HG03045 (cell line): ENCODE measurements around the gene DVL2.

Experiments used
- ATAC-seq: cut with Tn5 transposase; IDR thresholded peaks from one replicate; pipeline ENCODE4 v1.9.1; 2021; ENCODE audit warnings: mild to moderate bottlenecking, moderate library complexity; ENCODE audit not compliant: unreplicated experiment

DVL2 gene

DNA sequence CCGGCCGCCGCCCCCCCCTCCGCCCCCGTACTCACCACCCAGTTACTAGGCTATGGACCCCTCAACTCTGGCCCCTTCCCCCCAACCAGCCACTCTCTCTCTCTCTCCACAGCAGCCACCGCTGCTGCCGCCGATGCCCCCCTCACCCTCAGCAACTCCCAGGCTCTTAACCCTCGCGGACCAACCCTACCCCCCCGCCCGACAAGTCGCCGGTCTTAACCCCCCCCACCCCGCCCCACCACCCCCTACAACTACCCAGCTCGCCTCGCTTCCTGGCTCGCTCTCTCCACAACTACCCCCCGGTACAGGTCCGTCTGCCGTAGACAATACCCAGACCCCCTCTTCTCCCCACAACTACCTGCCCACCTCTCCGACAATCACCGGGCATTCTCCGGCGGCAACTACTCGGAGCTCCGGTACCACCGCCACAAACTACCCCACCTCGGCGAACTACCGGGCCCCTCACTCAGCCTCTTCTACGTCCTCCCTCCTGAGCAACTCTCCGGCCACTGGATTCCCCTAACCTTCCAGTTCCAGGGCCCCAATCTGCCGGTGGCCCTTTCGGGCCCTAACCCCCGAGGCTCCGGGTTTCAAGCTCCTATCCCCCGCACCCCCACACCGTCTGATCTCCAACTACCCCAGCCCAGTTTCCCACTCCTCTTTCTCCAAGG is 4.2 kb upstream of the DVL2 start:
- ATAC-seq: no peak

DNA sequence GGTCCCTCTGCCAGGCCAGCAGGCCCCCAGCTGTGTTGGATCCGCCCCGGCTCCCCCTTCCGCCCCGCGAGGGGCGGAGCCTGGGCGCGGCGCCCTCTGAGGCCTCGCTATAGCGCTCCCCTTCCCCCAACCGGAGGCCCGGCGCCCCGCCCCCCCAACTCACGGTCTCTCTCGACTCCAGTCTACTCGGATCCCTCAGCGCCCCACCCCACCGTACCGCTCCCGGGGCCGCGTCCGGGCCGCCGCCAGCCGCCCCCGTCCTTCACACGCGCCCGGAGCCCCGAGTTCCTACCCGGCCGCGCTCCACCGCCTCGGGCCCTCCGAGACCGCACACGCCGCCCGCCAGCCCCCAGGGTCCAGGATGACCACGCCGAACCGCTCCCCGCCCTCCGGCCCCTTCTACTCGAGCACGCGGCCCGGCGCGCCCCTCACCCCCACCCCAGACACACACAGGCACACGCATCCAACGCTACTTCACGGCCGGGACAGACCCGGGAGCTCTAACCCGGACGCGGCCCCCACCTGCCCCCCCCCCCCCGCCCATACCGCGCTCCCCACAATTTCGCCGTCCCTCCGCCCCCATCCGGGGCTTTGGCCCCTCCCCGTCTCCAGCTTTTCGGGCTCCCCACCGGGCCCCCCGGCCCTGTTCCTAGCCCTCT is 3.6 kb upstream of the DVL2 start:
- no peak for ATAC-seq

DNA sequence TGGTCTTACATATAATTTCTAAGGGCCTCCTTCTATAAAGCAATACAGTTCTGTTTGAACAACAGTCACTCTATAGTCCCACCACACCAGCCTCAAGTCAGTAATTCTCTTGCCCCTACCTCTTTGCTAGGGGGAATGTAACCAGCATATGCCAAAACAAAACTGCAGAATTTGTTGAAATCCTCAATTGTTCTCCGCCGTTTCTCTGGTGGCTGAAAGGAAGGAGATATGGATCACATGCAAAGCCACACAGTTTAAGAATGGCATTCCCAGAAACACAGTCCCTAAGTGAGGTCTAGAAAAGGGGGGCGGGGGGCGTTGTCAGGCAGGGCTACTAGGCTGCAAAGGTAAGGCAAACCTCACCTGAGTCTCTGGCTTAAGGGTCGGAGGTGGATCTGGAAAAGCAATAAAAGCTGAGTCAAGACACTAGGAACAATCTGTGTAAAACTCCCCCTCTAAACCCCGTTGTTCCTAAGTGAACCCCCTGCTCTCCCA is 3.0 kb upstream of the DVL2 start:
- no peak for ATAC-seq

DNA sequence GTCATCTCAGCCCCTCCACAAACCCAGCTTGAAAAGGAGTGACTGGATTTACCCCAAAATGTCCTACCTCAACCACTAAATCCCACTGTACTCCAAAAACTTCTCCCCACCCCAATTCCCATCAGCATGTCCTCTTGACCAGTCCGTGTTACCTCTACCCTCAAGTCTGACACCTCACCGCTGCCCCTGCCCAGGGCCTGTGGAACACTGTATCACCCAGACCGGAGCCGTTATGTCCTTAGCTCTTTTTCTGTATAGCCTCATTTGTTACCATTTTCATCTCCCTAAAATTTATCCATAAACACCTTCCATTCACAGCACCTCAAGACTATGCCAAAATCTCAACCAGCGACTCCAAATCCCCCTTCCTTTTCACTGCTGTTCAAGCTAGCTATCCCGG is 2.5 kb upstream of the DVL2 start:
- no peak for ATAC-seq

DNA sequence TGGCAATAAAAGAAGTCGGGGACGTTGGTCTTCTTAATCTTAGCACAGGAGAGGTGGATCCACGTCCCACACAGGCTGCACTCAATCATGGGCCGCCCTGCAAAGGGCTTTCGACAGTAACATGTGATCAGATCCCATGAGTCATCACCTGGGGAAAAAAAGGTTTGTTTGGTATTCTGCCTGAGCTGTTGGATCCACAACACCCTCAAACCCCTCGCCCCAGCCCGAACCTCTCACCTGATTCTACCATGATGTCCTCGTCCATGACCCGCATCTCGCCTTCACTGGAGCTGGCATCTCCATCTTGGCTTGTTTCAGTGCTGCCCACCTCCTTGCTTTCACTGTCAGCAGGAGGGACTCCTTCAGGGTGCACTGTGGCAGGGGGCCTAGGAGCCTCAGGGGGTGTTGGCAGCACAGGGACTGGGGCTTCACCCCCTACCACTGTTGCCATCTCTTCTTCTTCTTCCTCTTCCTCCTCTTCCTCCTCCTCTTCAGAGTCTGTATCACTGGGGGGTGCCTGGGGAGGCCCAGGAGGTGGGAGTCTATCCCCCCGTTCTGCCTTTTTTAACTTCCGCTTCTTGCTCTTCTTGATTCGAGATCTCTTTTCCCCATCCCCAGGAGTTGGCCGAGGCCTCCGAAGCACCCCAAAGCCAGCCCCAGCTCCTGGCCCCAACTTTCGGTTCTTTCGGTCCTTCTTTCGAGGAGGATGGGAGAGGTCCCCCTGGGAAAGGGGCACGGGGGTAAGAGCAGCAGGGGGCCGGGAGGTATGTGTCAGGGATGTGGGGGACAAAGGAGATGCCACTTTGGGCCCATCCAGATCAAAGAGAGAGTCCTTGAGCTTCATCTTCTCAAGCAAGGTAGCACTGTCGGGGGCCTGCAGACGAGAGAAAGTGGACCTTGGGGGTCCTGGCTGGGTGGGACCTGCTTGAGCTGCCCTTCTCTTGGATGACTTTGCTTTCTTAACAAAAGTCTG is 1.7 kb upstream of the DVL2 start:
- ATAC-seq: no peak

DNA sequence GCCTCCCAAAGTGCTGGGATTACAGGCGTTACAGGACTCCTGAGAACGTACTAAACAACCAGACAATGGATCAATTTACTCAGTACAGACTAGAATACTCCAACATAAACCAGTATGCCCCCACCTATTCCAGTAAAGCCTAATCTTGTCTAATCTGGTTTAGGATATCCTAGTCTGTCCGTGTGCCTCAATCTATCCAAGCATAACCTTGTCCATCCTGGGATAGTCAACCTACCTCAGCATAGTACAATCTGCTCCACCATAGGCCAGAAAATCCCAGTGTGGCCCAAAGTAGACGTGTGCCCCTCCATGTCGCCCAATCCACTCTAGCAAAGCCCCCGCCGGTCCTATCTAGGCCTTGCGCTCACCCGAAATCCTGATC is 625 bp downstream of the DVL2 start:
- no peak for ATAC-seq

DNA sequence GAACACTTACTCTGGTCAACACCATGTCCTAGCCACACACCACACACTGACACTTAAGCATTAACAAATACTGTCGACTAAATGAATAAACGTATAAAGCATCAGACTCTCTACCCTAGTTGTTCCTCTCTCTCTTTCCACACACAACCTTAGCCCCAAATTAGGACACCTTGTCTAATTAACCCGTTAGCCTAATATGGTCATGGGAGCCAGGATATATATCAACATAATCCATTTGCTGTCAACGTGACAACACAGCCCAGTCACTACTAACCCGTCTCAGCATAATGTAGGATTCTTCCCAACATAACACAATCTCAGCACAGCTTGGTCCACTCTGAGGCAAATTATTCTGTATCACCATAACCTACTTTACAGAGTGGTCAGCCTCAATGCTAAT is 2.2 kb downstream of the DVL2 start:
- no peak for ATAC-seq

DNA sequence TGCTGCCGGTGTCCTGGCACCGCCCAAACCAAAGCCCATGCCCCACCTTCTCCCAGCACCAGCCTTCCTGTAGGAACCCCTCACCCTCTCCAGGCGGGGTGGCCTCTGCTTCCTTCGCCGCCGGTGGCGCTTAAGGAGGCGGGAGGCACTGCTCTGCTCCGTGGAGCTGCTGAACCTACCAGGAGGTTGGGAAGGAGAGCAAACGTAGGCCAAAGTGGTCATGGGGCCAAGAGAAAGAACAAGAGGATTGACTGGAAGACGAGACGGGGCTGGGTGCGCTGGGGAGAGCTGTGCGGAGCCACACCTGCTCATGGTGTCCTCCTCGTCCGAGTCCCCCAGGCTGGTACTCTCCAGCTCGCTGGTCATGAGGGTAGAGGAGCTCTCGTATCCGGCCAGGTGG is 4.8 kb downstream of the DVL2 start:
- ATAC-seq: no peak

DNA sequence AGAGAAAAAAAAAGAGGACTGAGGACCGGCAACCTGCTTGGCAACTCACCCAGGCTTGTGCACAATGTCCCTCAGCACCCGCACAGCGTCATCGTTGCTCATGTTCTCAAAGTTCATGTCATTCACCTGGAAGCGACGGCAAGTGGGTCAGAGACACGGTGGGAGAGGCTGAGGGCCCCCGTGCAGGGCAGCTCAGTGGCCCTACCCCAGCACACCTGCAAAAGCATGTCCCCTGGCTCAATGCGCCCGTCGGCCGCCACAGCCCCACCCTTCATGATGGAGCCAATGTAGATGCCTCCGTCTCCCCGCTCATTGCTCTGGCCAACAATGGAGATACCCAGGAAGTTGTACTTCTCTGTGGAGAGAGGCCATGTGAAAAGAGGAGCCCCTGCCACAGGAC is 5.4 kb downstream of the DVL2 start:
- ATAC-seq: no peak

DNA sequence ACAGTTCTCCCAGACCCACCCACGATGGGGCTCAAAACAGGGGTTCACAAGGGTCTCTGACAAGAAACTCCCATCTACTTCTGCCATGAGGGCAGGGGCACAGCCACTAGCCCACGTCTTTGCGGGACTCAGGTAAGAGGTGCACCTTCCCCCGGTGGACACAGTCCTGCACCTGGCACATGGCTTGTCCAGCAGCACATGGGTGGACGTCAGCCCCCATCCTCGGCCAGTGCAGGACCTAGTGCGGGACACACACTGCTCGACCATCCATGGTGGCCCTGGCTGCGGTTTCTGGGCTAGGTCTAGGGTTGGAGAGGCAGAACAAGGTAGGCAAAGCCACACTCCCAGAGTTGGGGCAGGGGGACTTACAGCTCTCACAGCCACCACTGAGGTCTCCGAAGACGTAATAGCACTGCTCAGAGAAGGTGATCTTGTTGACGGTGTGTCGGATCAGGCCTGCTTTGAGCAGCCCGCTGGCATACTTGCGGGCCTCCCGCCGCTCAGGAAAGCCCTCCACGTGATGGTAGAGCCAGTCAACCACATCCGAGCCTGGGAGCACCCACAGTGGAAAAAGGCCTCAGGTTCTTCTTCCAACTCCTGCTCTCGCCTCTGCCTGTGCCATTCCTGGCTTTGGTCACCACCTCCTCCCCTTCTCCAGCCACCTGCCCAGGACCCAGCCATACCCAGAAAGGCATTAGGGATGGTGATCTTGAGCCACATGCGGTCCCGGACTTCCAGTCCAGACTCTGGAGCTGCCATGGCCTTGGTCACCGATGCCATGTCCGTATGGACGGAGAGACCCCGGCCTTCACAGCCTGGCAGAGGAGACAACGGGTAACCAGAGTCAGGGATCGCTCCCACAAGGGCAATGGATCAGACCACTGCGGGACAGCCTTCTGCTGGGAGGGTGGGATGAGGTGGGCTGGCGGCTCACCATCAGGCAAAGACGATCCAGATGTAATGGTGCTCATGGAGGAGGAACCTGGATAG is 7.3 kb downstream of the DVL2 start:
- ATAC-seq: no peak

DNA sequence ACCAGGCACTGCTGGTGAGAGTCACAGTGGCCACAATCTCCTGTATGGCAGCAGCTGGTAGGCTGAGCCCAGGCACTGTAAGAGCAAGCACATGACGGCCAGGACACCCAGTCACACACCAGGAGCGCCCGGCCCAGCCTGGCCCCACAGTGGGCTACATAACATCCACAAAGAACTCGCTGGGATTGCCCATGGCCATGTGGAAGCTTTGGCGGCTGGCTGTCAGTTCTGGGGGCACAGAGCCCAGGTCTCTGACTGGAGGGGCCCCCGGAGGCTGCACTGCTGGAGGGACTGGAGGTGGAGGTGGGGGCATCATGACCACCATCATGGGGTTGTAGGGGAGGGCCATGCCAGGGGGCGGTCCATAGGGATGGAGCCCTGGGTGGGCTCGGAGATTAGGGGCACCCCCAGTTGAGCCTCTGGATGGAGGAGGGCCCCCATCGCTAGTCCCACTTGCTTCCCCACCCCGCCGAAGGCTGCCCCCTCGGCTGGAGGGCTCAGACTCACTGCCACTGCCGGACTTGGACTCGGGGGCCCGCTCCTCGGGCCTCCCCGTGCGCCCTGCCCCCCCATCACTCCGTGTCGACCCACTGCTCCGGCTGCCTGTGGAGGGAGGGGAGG is 8.5 kb downstream of the DVL2 start:
- ATAC-seq: no peak

DNA sequence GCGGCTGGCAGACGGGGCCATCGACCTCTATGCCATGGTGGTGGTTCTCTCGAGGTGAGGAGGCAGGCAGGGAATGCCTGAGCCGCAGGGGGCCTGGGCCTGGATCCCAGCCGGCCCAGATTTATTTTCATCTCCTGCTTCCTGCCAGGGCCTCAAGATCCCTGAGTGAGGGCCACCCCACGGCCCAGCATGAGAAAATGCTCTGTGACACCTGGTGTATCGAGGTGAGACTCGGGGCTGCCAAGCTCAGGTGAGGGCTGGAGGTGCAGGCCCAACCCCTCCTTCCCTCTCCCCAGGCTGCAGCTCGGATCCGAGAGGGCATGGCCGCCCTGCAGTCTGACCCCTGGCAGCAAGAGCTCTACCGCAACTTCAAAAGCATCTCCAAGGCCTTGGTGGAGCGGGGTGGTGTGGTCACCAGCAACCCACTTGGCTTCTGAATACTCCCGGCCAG is 9.6 kb downstream of the DVL2 start:
- no peak for ATAC-seq

DNA sequence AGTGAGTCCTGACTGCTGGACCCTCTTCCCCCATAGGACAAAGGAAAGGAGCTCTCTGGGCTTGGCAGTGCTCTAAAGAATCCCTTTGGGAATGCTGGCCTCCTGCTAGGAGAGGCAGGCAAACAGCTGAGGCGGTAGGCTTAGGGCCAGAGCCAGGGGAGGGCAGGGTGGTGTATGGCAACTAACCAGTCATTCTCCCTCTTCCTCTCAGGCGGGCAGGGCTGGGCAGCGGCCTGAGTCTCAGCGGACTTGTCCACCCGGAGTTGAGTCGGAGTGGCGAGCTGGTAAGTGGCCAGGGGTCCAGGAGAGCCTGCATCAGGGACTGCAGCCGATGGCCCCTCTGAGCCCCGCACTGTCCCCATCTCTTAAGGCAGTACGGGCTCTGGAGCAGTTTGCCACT is 10.2 kb downstream of the DVL2 start:
- ATAC-seq: no peak

DNA sequence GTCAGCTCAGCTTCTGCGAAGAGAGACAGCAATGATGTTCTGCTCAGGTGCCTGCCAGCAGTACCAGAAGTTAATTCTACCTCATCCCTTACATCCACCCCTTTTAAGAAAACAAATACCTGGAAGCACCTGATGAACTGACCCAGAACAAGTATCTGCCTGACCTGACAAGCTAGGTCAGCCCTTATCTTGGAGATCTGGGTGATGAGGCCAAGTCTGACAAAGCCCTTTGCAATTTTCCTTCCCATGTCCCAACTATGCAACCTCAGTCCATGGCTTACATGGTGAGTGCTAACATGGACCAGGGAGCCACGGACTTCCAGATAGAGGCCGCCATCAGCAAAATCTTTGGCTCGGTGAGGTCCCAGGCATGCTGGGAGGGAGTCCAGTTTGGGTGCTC is 10.9 kb downstream of the DVL2 start:
- no peak for ATAC-seq

DNA sequence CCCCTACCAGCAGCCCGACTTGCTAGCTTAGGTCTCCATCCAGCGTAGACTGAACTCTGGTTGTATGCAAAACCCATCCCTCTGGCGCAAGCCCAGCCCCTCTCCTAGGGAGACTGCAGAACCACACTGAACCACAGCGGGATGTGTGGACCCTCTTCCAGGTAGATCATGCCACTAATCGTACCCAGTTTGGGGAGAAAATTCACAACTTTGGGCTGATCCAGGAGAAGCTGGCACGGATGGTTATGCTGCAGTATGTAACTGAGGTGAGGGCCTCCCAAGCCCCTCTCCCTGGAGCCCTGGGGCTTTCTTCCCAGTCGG is 11.4 kb downstream of the DVL2 start:
- no peak for ATAC-seq

DNA sequence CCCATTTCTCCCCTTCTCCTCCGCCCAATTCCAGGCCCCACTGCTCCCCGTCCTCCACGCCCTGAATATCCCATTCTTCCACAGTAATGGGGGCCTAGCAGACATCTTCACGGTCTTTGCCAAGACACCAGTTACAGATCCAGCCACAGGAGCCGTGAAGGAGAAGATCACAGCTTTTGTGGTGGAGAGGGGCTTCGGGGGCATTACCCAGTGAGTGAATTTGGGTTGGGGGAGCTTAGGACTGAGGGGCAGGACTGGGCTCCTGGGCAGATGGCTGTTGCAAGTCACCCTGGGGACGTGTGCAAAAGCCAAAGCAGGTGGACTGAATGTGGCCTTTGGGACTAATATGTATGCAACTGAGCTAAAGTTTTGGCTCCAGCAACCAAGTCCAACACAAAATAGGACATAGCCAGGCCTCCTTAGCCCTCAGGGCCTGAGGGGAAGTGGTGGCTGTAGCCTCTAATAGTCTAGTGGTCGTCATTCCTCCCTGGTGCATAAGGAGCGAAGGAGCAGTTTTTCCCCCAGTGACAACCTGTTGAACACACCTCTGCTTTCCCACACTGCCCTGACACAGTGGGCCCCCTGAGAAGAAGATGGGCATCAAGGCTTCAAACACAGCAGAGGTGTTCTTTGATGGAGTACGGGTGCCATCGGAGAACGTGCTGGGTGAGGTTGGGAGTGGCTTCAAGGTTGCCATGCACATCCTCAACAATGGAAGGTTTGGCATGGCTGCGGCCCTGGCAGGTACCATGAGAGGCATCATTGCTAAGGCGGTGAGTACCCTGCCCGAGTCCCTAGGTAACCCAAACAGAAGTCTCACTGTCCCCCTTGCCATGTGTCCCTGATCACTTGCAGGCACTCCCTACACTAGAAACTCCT is 12.0 kb downstream of the DVL2 start:
- no peak for ATAC-seq

DNA sequence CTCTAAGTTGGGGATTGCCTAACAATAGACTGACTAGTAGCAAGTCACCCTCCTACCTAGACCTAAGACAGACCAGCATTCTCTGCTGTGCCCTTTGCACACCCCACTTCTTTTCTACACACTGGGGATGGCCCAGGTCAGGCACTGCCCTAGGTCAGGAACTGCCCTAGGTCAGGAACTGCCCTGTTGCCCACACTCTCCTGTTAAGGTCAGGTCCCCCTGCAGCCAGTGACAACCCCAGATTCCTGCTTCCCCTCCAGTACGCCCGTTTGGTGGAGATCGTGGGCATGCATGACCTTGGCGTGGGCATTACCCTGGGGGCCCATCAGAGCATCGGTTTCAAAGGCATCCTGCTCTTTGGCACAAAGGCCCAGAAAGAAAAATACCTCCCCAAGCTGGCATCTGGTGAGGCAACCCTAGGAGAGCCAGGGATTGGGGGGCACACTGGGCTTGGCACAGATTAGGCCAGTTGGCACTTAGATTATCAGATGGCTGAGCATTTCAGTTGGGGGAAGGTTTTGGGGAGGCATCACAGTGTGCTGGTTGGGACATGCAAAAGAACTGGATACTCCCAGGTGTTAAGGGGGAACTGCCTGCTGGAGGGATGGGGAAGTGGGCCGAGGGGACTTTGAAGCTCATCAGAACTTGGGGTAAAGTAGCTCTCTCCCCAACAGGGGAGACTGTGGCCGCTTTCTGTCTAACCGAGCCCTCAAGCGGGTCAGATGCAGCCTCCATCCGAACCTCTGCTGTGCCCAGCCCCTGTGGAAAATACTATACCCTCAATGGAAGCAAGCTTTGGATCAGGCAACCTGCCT is 12.8 kb downstream of the DVL2 start:
- ATAC-seq: no peak

DNA sequence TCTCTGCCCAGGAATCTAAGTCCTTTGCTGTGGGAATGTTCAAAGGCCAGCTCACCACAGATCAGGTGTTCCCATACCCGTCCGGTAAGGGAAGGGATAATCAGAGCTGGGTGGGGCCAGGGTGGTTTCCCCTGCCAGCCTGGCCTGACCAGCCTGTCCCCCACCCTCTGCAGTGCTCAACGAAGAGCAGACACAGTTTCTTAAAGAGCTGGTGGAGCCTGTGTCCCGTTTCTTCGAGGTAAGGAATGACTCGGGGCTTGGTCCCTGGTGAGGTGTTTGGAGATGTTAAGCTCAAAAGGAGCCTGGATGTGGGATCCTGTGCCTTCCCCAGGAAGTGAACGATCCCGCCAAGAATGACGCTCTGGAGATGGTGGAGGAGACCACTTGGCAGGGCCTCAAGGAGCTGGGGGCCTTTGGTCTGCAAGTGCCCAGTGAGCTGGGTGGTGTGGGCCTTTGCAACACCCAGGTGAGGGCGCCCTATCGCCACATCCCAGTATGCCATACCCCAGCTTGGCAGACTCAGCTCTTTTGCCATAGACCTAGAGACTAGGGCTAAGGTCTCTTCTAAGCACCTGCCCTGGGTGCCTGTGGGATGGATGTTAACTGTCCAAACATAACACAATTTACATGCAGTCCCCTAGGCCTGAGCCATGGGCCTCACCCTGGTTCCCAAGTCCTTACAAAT is 13.6 kb downstream of the DVL2 start:
- no peak for ATAC-seq
